Naive B cell (primary cell): Measurements from ENCODE around the gene RETREG3. TPM values are rescaled to one million over a fixed set of nuclear protein-coding genes. Genes with fewer than 3 reads are reported as not detected.
A peak's percentile ranks its signal among the peaks of the same experiment; 100 is the strongest.

Experiments
- ATAC-seq, 2 donors: fragments of 150-1000 bp; cut with Tn5 transposase; 2 replicates each; pipeline ENCODE4 v1.10.0; 2021; ENCODE audit warnings: low read depth in 2 of 2, mild to moderate bottlenecking in 2 of 2, moderate library complexity in 2 of 2
- DNase-seq: peaks from one replicate; pipeline ENCODE4 v3.0.0; 2022
- H3K27ac Mint-ChIP-seq, 6 donors: one replicate each; pipeline ENCODE4 v1.8.0; 2020 to 2022; ENCODE audit warnings: mild to moderate bottlenecking in 6 of 6, mixed read lengths in 6 of 6, moderate library complexity in 5 of 6, inconsistent platforms in 2 of 6
- H3K27me3 Mint-ChIP-seq, 3 donors: one replicate each; pipeline ENCODE4 v1.8.0; 2021 to 2022; ENCODE audit warnings: mixed read lengths in 3 of 3, mild to moderate bottlenecking in 1 of 3
- H3K36me3 Mint-ChIP-seq, 2 donors: one replicate each; pipeline ENCODE4 v1.8.0; 2020 to 2022; ENCODE audit warnings: mixed read lengths in 2 of 2, inconsistent platforms in 1 of 2, mild to moderate bottlenecking in 1 of 2
- H3K4me1 Mint-ChIP-seq, 3 donors: one replicate each; pipeline ENCODE4 v1.8.0; 2020 to 2022; ENCODE audit warnings: mixed read lengths in 3 of 3, inconsistent platforms in 1 of 3, mild to moderate bottlenecking in 1 of 3, moderate library complexity in 1 of 3
- H3K4me3 Mint-ChIP-seq, 8 donors: one replicate each; pipeline ENCODE4 v1.8.0; 2020 to 2022; ENCODE audit warnings: mild to moderate bottlenecking in 8 of 8, mixed read lengths in 8 of 8, moderate library complexity in 8 of 8, inconsistent platforms in 2 of 8
- H3K9me3 Mint-ChIP-seq, 7 donors: one replicate each; pipeline ENCODE4 v1.8.0; 2020 to 2022; ENCODE audit warnings: mixed read lengths in 7 of 7, mild to moderate bottlenecking in 5 of 7, inconsistent platforms in 2 of 7, moderate library complexity in 1 of 7
- polyA plus RNA-seq, 6 donors: library from polyadenylated mRNA; unstranded; fragments of 300-500 nt; fragmentation: Illumina TruSeq; gene quantifications; one replicate each; pipeline ENCODE4 v1.2.3, GENCODE V29; 2021; ENCODE audit warnings: low read depth in 6 of 6

RETREG3 gene
- polyA plus RNA-seq, 6 donors from 2014 or later: 132 to 161 (median 140) TPM

GRCh38 chr17:42537156-42537805 lies 71.9 kb downstream of the RETREG3 start:
- H3K36me3 Mint-ChIP-seq: no peaks in the 10 kb centered on the region
- ATAC-seq: no peak
- H3K9me3 Mint-ChIP-seq: no peaks in the 10 kb centered on the region
- H3K4me3 Mint-ChIP-seq: peak overlapping the region; percentile 81 to 92 (median 88)
- H3K27ac Mint-ChIP-seq: peak overlapping the region in 4 of 6 donors; percentile 56 to 93 (median 84)
- H3K27me3 Mint-ChIP-seq: no peaks in the 10 kb centered on the region
- DNase-seq: no peak
- H3K4me1 Mint-ChIP-seq: peaks cover 26 to 34% (median 29%) of the 10 kb centered on the region in 3 donors

- ATAC-seq: peak; percentile 52 to 56
- Mint-ChIP-seq H3K4me1 (peaks cover 28 to 37% (median 33%) of the 10 kb centered on the region in 3 donors), H3K4me3 (peak overlapping the region; percentile 81 to 92 (median 88)), H3K9me3 (no peaks in the 10 kb centered on the region), H3K27me3 (no peaks in the 10 kb centered on the region), H3K27ac (peak overlapping the region in 4 of 6 donors; percentile 78 to 93 (median 92)), H3K36me3 (no peaks in the 10 kb centered on the region)
- DNase-seq: no peak
Observed at GRCh38 chr17:42536372-42537155, 72.6 kb downstream of the RETREG3 start.

GRCh38 chr17:42536048-42536371 lies 73.2 kb downstream of the RETREG3 start, which contains the start of gene NAGLU:
NAGLU (plus strand) TSS chr17:42536241; CDS start chr17:42536273, 32 bp downstream.
- DNase-seq: peak; percentile 93
- peak; percentile 90 to 91 for ATAC-seq
- Mint-ChIP-seq H3K9me3 (no peaks in the 10 kb centered on the region), H3K4me1 (peaks cover 29 to 43% (median 38%) of the 10 kb centered on the region in 3 donors), H3K27me3 (no peaks in the 10 kb centered on the region), H3K27ac (peak within 1 kb of the TSS; percentile 92 to 98 (median 96)), H3K4me3 (peak within 1 kb of the TSS; percentile 83 to 95 (median 88)), H3K36me3 (no peaks in the 10 kb centered on the region)

GRCh38 chr17:42535155-42536047 lies 73.8 kb downstream of the RETREG3 start:
- H3K27me3 Mint-ChIP-seq: no peaks in the 10 kb centered on the region
- peak overlapping the region; percentile 92 to 98 (median 96) for H3K27ac Mint-ChIP-seq
- ATAC-seq: peak; percentile 24 to 29
- DNase-seq: no peak
- H3K4me3 Mint-ChIP-seq: peak overlapping the region; percentile 83 to 95 (median 88)
- H3K9me3 Mint-ChIP-seq: no peaks in the 10 kb centered on the region
- H3K36me3 Mint-ChIP-seq: no peaks in the 10 kb centered on the region
- peaks cover 33 to 49% (median 44%) of the 10 kb centered on the region in 3 donors for H3K4me1 Mint-ChIP-seq

- peak; percentile 57 for DNase-seq
- H3K27ac Mint-ChIP-seq: peak overlapping the region in 4 of 6 donors; percentile 66 to 88 (median 76)
- no peaks in the 10 kb centered on the region for H3K9me3 Mint-ChIP-seq
- H3K4me3 Mint-ChIP-seq: peak overlapping the region; percentile 74 to 92 (median 86)
- no peaks in the 10 kb centered on the region for H3K27me3 Mint-ChIP-seq
- H3K36me3 Mint-ChIP-seq: no peaks in the 10 kb centered on the region
- H3K4me1 Mint-ChIP-seq: peaks cover 31 to 46% (median 42%) of the 10 kb centered on the region in 3 donors
- ATAC-seq: peak; percentile 22 to 26
Observed at GRCh38 chr17:42531455-42532354, 77.5 kb downstream of the RETREG3 start.

GRCh38 chr17:42530952-42531454 lies 78.2 kb downstream of the RETREG3 start:
- H3K36me3 Mint-ChIP-seq: no peaks in the 10 kb centered on the region
- ATAC-seq (no peak), DNase-seq (no peak)
- no peaks in the 10 kb centered on the region for H3K9me3 Mint-ChIP-seq
- no peaks in the 10 kb centered on the region for H3K27me3 Mint-ChIP-seq
- peak overlapping the region; percentile 31 to 92 (median 86) for H3K4me3 Mint-ChIP-seq
- H3K27ac Mint-ChIP-seq: peak overlapping the region in 3 of 6 donors; percentile 58 to 74 (median 63)
- peaks cover 30 to 45% (median 39%) of the 10 kb centered on the region in 3 donors for H3K4me1 Mint-ChIP-seq

Other genes with a start within 250 kb of the RETREG3 start
- 100 to 1,000 TPM in 3 of 6 donors, 10 to 100 TPM in 3; 89.8 to 112 (median 101) TPM for gene STAT3, start 220.9 kb downstream of the RETREG3 start, polyA plus RNA-seq
- gene CAVIN1, start 186.1 kb downstream of the RETREG3 start, polyA plus RNA-seq: not detected
- 10 to 100 TPM; 42.5 to 81.0 (median 62.8) TPM for gene ATP6V0A1, start 150.5 kb downstream of the RETREG3 start, polyA plus RNA-seq
- 10 to 100 TPM; 17.1 to 34.9 (median 23.6) TPM for gene NAGLU, start 73.1 kb downstream of the RETREG3 start, polyA plus RNA-seq
- 1 to 10 TPM in 2 of 6 donors, under 1 TPM in 3, not detected in 1; 0.55 to 1.6 (median 0.90) TPM for gene HSD17B1, start 56.5 kb downstream of the RETREG3 start, polyA plus RNA-seq
- 100 to 1,000 TPM in 1 of 6 donors, 10 to 100 TPM in 5; 40.6 to 104 (median 55.5) TPM for gene COASY, start 47.2 kb downstream of the RETREG3 start, polyA plus RNA-seq
- 10 to 100 TPM; 26.7 to 48.2 (median 32.9) TPM for gene MLX, start 42.3 kb downstream of the RETREG3 start, polyA plus RNA-seq
- gene PSMC3IP, start 31.6 kb downstream of the RETREG3 start, polyA plus RNA-seq: 1 to 10 TPM in 5 of 6 donors, not detected in 1; 1.5 to 2.9 (median 2.4) TPM
- gene TUBG1, start 309 bp upstream of the RETREG3 start, polyA plus RNA-seq: 10 to 100 TPM in 1 of 6 donors, 1 to 10 TPM in 4, not detected in 1; 4.2 to 10.2 (median 6.8) TPM
- 1 to 10 TPM in 5 of 6 donors, under 1 TPM in 1; 0.39 to 3.3 (median 1.5) TPM for gene TUBG2, start 49.9 kb upstream of the RETREG3 start, polyA plus RNA-seq
- gene PLEKHH3, start 67.6 kb upstream of the RETREG3 start, polyA plus RNA-seq: not detected
- gene CCR10, start 72.5 kb upstream of the RETREG3 start, polyA plus RNA-seq: 1 to 10 TPM in 1 of 6 donors, under 1 TPM in 2, not detected in 3; 0.27 to 1.8 (median 0.93) TPM
- gene CNTNAP1, start 73.2 kb upstream of the RETREG3 start, polyA plus RNA-seq: under 1 TPM in 5 of 6 donors, not detected in 1; 0.19 to 1.00 (median 0.39) TPM
- 10 to 100 TPM in 5 of 6 donors, 1 to 10 TPM in 1; 8.2 to 63.4 (median 47.3) TPM for gene EZH1, start 135.7 kb upstream of the RETREG3 start, polyA plus RNA-seq
- not detected for gene RAMP2, start 151.9 kb upstream of the RETREG3 start, polyA plus RNA-seq
- 10 to 100 TPM; 44.3 to 61.0 (median 56.5) TPM for gene VPS25, start 164.1 kb upstream of the RETREG3 start, polyA plus RNA-seq
- under 1 TPM in 1 of 6 donors, not detected in 5; 0.10 TPM for gene WNK4, start 171.2 kb upstream of the RETREG3 start, polyA plus RNA-seq
- 100 to 1,000 TPM; 117 to 157 (median 133) TPM for gene COA3, start 189.3 kb upstream of the RETREG3 start, polyA plus RNA-seq
- under 1 TPM in 5 of 6 donors, not detected in 1; 0.17 to 0.74 (median 0.70) TPM for gene CNTD1, start 189.5 kb upstream of the RETREG3 start, polyA plus RNA-seq
- 100 to 1,000 TPM; 136 to 212 (median 150) TPM for gene BECN1, start 214.9 kb upstream of the RETREG3 start, polyA plus RNA-seq
- gene PSME3, start 224.0 kb upstream of the RETREG3 start, polyA plus RNA-seq: 100 to 1,000 TPM in 5 of 6 donors, 10 to 100 TPM in 1; 92.2 to 148 (median 115) TPM
- under 1 TPM in 2 of 6 donors, not detected in 4; 0.24 to 0.43 TPM for gene AOC2, start 235.2 kb upstream of the RETREG3 start, polyA plus RNA-seq
- not detected for gene AOC3, start 241.8 kb upstream of the RETREG3 start, polyA plus RNA-seq